NCI-H1048 (cell line): ENCODE measurements around the gene EPHB2.

ENCODE experiments used
- DNase-seq: peaks from one replicate; lab custom pipeline; 2025; lab: John Stamatoyannopoulos, UW

Gene EPHB2

GRCh38 chr1:22781483-22781882 is 70.8 kb downstream of the EPHB2 start:
- no peak for DNase-seq

DNA sequence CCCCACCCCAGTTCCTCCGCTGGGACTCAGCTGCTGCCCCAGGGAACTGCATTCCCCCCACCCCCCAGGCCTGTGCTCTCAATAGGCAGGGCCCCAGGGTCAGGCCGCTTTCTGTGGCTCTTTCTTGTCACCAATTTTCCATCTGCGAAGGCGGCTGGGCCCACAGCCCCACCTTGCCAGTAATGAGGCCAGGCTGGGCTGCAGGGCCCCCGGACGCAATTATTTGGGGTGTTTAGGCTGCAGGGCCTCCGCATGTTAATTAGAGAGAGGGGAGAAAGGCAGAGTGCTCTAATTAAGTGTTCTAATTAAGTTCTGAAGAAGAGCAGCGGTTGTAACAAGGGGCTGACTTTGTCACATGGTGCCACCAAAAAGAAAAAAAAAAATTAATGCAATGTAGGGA is 71.8 kb downstream of the EPHB2 start:
- no peak for DNase-seq

- DNase-seq: no peak
Measured at GRCh38 chr1:22784317-22784716, 73.7 kb downstream of the EPHB2 start.

- DNase-seq: no peak
Measured at GRCh38 chr1:22784737-22785136, 74.1 kb downstream of the EPHB2 start.

- no peak for DNase-seq
Measured at GRCh38 chr1:22786101-22786500, 75.5 kb downstream of the EPHB2 start.

DNA sequence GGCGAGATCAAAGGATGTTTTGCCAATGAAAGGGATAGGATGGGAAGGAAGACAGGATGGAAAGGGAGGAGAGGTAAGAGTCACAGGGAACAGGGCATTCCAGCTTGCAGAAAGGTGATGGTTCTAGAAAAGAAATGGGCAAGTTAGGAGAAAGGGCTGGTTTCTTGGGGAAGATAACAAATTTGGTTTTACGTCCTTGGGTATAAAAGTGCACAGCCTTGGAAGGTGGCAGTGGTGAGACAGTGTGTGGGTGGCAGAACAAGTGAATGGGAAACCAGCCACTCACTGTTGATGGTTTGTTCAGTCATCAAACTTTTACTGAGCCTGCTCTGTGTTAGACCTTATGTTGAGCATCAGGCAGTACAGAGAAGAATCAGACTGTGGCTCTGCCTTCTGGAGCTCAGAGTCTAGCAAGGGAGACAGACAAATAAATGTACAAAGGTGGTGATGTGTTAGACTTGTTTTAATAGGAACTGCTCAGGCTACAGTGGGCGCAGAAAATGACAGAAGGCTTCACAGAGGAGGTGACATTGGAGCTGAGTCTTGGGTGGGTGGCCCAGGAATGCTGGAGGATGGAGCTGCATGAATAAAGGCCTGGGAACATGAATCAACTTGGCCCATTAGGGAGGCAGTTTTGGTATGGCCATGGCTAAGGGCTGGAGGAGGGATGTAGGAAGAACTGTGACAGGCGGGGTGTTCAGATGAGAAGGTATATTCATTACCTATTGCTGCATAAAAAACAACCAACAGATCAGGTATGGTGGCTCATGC is 76.3 kb downstream of the EPHB2 start:
- no peak for DNase-seq

DNA sequence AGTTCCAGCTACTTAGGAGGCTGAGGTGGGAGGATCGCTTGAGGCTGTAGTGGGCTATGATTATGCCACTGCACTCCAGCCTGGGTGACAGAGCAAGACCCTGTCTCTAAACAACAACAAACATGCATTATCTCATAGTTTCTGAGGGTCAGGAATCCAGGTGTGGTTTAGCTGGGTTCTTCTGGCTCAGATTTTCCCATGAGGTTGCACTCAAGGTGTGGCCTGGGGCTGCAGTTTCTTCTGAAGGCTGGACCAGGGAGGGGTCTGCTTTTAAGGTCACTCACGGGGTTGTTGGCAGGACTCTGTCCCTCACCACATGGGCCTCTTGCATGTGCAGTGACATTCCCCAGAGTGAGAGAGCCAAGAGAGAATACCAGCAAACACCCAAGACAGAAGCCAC is 77.0 kb downstream of the EPHB2 start:
- DNase-seq: no peak

DNA sequence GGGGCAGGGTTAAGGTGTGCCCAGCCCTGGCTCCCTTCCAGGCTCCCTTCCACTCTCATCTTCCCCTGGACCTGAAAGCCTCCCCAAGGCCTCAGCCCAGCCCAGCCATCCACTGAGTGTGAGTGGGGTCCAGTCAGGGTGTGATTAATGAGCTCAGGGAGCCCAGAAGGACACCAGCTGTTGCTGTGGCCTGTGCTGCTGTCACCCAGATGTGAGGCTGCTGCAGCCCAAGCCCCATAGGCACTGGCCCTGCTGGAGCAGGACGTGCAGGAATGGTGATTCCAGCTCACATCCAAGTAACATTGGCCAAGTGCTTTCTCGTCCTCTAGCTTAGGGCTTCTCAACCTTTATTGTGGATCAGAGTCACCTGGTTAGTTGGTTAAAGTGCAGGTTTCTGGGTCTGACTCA is 77.6 kb downstream of the EPHB2 start:
- no peak for DNase-seq

DNA sequence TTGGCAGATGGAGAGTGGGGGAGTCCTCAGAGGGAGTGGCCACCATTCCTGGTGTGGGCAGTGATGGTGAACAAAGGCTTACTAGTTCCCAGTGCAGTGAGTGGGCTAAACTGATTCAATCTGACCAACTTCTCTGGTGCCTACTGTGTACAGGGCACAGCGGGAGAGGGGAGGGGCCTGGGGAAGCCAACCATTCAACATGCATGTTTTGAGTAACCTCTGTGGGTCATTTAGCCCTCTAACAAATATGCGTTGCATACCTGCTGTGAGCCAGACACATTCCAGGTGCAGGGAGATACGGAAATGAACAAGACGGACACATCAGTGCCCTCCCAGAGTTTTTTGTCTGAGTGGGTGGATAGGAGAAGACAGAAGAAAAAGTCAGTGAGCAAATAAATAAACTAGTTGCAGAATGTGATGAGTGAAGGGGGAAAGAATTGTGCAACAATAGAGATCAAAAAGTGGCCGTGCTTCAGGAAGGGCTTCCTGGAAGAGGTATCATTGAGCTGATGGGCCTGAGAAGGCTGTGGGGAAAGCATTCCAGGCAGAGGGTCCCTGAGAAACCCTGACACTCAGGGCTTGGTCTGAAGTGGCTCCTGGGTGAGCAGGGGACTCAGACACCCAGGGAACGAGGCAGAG is 78.8 kb downstream of the EPHB2 start:
- no peak for DNase-seq

- DNase-seq: no peak
Measured at GRCh38 chr1:22790232-22791008, 79.8 kb downstream of the EPHB2 start.

DNA sequence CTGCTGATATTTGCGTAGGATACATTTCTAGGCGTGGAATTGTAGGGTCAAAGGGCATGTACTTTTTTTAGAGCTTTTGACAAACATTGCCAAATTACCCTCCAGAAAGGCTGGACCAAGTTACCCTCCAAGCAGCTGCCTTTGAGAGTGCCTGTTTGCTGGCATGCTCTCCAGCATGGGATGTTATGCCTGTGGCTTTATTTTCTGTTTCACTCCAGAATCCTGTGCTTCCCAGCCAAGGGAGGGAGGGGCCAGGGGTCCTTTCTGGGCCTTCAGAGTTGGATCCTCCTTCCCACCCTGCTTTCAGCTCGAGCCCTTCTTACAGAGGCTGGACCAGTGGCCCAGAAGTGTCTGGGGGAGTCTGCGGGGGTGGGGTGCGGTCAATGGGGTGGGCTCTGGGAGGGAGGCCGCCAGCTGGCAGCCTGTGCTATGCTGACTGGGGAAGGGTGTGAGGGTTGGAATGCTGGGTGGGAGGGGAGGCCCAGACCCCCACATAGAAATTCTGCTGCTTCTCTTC is 81.2 kb downstream of the EPHB2 start:
- DNase-seq: no peak

DNA sequence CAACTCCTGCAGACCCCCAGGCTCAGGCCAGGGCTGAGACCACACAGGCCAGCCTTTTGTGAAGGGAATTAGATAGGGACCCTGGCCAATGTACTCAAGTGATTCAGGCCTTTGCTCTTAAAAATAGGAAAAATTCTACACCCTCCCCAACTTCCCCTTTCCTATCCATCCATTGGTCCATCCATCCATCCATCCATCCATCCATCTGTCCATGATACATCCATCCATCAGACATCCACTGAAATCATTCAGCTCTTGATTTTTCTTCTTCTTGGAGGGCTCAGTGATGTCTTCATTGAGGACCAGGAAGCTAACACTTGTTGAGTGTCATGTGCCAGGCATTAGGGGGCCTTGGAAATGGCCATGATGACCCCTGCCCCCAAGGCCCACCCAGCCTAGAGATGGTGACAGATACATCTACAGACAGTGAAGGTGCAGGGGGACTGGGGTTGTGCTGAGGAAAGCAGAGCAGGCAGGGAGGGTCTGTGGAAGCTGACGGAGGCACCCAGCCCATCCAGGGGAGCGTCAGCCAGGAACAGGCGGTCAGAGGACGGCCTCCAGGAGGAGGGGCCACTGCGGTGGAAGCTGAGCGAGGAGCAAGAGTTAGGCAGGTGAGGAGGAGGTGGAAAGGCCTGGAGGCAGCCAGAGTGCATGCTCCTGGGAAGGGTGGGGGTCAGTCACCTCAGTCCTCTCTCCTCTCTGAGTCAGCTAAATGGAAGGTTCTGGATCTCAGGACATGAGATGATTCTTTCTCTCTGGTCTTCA is 81.9 kb downstream of the EPHB2 start:
- DNase-seq: no peak

DNA sequence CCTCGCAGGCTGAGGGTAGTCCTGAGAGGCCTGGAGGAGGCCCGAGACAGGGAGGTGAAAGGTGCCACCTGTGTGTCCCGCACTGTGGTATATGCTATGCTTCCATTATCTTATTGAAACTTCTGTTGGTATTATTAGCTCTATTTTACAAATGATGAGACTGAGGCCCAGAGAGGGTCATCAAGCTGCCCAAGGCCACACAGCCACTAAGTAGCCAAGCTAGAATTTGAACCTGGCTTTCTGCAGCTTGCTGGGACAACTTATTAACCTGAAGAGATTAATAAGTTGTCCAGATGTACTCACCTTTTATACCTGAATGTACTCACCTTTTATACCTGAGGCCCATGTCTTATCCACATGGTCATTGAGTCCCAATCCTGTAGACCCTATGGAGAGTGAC is 83.0 kb downstream of the EPHB2 start:
- DNase-seq: no peak

DNA sequence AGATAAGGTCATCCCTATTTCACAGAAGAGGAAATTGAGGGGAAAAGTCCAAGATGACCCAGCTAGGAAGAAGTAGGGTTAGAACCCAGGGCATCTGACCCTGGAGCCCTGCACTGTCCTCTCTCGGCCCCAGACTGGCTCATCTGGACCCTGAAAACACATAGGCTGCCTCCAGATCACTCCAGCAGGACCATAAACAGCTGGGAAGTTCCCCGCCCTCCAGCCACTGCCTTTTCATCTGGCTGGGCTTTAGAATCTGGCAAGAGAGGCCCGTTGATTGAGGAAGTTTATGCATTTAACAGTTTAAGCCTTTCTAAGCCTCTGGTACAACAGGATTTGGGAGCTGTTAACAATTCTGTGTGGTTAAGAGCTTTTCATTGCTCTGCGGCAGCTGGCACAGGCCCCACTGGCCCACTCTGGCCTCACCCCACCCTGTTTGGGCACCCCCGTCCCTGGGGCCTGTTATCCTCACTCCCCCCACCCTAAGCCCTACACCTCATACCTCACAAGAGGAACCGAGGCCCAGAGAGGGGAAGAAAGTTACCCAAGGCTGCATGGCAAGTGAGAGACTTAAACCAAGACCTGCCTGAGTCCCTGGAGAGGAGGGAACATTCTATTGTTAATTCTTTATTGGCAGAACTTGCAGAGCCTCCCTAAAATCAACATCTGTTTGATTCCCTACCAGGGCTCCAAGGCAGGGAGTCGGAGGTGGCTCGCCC is 84.2 kb downstream of the EPHB2 start:
- DNase-seq: no peak

DNA sequence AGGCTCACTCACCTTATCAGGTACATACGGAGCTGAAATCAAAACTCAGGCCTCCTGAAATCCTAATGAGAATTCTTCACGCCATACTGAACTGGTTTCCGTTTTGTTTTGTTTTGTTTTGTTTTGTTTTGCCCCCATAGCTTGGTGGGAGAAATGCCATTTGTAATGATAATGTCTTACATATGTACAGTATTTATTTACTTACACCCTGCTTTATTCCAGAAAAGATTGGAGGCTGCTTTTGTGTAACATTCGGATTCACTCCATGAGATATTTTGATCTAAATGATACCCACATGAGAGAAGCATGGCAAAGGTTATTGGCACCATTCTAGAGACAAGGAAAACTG is 84.7 kb downstream of the EPHB2 start:
- DNase-seq: no peak

DNA sequence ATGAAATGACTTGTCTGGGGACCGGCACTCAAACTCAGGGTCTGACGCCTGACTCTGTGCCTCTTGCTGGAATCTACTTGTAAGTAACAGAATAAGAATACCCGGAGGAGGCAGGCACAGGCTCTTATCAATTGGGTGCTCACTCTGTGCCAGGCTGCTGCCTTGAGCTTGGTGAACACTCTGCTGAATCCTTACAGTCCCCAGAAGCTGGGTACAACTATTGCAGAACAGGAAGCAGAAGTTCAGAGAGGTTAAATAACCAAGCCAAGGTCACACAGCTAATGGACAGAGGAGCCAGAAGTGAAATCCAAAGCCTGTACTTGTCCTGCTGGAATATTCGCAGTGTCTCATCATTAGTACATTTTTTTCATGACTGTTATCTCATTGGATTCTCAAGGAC is 86.0 kb downstream of the EPHB2 start:
- no peak for DNase-seq

GRCh38 chr1:22798083-22798482 is 87.4 kb downstream of the EPHB2 start:
- no peak for DNase-seq

DNA sequence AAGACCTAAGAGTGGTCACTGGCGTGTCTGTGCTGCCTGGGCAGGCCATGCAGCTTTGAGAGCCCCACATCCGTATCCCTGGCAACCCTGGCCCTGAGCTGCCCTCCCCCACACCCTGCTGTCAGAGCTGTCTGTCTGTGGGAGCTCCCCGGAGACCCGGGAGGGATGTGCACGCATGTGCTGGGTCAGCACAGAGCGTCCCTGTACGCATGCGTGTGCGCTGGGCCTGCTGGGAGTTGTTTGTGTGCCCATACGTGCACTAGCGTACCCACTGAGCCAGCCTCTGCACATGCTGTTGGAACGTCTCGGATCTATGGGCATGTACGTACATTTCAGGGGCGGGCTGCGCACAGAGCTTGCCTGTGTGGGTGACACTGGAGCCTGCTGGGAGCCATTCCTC is 89.3 kb downstream of the EPHB2 start:
- no peak for DNase-seq

GRCh38 chr1:22800629-22801028 is 90.0 kb downstream of the EPHB2 start:
- DNase-seq: no peak

GRCh38 chr1:22801347-22801746 is 90.7 kb downstream of the EPHB2 start:
- no peak for DNase-seq

DNA sequence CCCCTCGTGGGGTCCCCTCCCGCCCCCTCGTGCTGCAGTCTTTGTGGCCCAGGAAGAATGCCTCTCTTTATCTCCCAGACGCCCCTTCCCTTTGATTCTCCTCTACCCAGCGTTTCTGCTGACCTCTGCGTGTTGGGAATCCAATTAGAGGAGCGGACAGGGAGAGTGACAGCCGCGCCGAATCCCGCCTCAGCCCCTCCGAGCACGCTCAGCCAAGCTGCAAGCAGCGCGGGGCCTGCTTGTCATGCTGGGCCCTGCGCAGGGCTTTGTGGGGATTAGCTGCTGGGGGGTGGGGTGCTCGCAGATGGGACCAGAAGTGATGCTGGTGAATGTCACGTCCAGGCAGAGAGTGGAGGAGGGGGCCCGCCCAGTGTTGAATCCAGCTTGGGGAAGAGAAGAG is 91.1 kb downstream of the EPHB2 start:
- DNase-seq: no peak

DNA sequence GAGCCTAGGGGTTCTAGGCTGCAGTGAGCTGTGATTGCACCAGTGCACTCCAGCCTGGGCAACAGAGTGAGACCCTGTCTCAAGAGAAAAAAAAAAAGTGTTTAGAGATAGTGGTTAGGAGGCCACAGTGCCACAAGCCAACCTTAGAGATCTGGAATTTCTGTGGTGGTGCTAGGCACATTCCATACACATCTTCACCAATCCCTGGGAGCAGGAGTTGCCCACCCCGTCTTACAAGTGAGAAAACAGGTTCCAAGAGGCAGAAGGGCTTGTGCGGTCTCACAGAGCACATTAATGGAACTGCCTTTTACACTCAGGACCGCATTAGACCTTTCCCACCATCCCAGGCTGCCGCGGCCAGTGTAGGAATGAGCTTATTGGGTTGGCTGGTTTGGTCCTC is 93.2 kb downstream of the EPHB2 start:
- DNase-seq: no peak
